IMR-90 (cell line): ENCODE data around the gene CYFIP1. TPM values are rescaled to one million over a fixed set of nuclear protein-coding genes. Genes with fewer than 3 reads are reported as not detected.
A peak's percentile ranks its signal among the peaks of the same experiment; 100 is the strongest.

Experiments used
- ATAC-seq: fragments of 200-7000 bp; cut with Tn5 transposase; 2 replicates; pipeline ENCODE4 v1.9.1; 2020; ENCODE audit warnings: low read depth, mild to moderate bottlenecking, moderate library complexity
- BruUV-seq: library from RNA; stranded (reverse); fragments of 400-500 nt; replicated peaks from 2 replicates; lab custom pipeline; 2021; lab: Mats Ljungman, UMichigan
- CTCF ChIA-PET: fragments of 300-600 bp; formaldehyde crosslinking; extraction: SDS; loops from one replicate; lab custom pipeline; 2021; ENCODE audit warnings: antibody characterized with exemption; lab: Yijun Ruan, JAX
- POLR2A ChIA-PET: fragments of 300-600 bp; sonication (Branson Sonifier 250); formaldehyde crosslinking; loops from one replicate; lab custom pipeline; 2022; ENCODE audit warnings: antibody characterized with exemption; ENCODE audit not compliant: unreplicated experiment; lab: Charles Lee
- DNase-seq: peaks from one replicate; pipeline ENCODE4 v3.0.0; 2013
- H2AFZ ChIP-seq: replicated peaks from 2 replicates; pipeline ENCODE3; 2013; ENCODE audit warnings: low read length, mild to moderate bottlenecking; ENCODE audit not compliant: poor library complexity
- H2AK5ac ChIP-seq: 2 replicates; pipeline ENCODE4 v1.6.1; 2013; ENCODE audit warnings: low read depth, low read length, inconsistent platforms
- H2AK9ac ChIP-seq: replicated peaks from 2 replicates; pipeline ENCODE3; 2013; ENCODE audit warnings: mild to moderate bottlenecking, low read depth, low read length, moderate library complexity; ENCODE audit not compliant: poor library complexity
- H2BK120ac ChIP-seq: 2 replicates; pipeline ENCODE4 v1.6.1; 2013; ENCODE audit warnings: low read depth, low read length, inconsistent platforms
- H2BK15ac ChIP-seq: 3 replicates; pipeline ENCODE4 v1.6.1; 2013; ENCODE audit warnings: low read depth, low read length, inconsistent platforms
- H2BK20ac ChIP-seq: 2 replicates; pipeline ENCODE4 v1.6.1; 2013; ENCODE audit warnings: low read depth, mild to moderate bottlenecking, inconsistent platforms, low read length, moderate library complexity
- H2BK5ac ChIP-seq: 2 replicates; pipeline ENCODE4 v1.6.1; 2013; ENCODE audit warnings: mild to moderate bottlenecking, low read depth, low read length, inconsistent platforms; ENCODE audit not compliant: poor library complexity, severe bottlenecking
- H3K14ac ChIP-seq: replicated peaks from 2 replicates; pipeline ENCODE4 v1.6.1; 2013; ENCODE audit warnings: low read depth, low read length, inconsistent platforms
- H3K18ac ChIP-seq: 2 replicates; pipeline ENCODE4 v1.6.1; 2013; ENCODE audit warnings: low read depth, low read length, control low read depth
- H3K23ac ChIP-seq: 2 replicates; pipeline ENCODE4 v1.6.1; 2013; ENCODE audit warnings: low read depth, low read length, inconsistent platforms
- H3K27ac ChIP-seq: 2 replicates; pipeline ENCODE4 v1.5.1; 2013; ENCODE audit warnings: mild to moderate bottlenecking, control low read depth, low read length; ENCODE audit not compliant: insufficient read depth
- H3K27me3 ChIP-seq: 2 replicates; pipeline ENCODE4 v1.6.1; 2013; ENCODE audit warnings: low read length; ENCODE audit not compliant: control insufficient read depth, insufficient read depth
- H3K36me3 ChIP-seq: 2 replicates; pipeline ENCODE4 v1.6.1; 2013; ENCODE audit warnings: low read length, mixed read lengths; ENCODE audit not compliant: control insufficient read depth, insufficient read depth
- H3K4ac ChIP-seq: 2 replicates; pipeline ENCODE4 v1.6.1; 2013; ENCODE audit warnings: low read depth, low read length, inconsistent platforms
- H3K4me1 ChIP-seq: 2 replicates; pipeline ENCODE4 v1.6.1; 2013; ENCODE audit warnings: low read length, mixed read lengths; ENCODE audit not compliant: control insufficient read depth, insufficient read depth
- H3K4me2 ChIP-seq: 2 replicates; pipeline ENCODE4 v1.6.1; 2013; ENCODE audit warnings: low read depth, mild to moderate bottlenecking, control low read depth, low read length, moderate library complexity
- H3K4me3 ChIP-seq: 2 replicates; pipeline ENCODE4 v1.5.1; 2013; ENCODE audit warnings: low read depth, mild to moderate bottlenecking, control low read depth, low read length, moderate library complexity; ENCODE audit not compliant: insufficient read depth
- H3K56ac ChIP-seq: 2 replicates; pipeline ENCODE4 v1.6.1; 2013; ENCODE audit warnings: low read length, inconsistent platforms; ENCODE audit not compliant: insufficient read depth; ENCODE audit errors: extremely low read depth
- H3K79me1 ChIP-seq, 2 experiments: 2 replicates each; pipeline ENCODE4 v1.6.1; 2013; ENCODE audit warnings: low read length in 2 of 2, inconsistent platforms in 1 of 2, low read depth in 1 of 2
- H3K9ac ChIP-seq: 2 replicates; pipeline ENCODE4 v1.6.1; 2013; ENCODE audit warnings: low read depth, low read length, control low read depth
- H3K9me1 ChIP-seq: 2 replicates; pipeline ENCODE4 v1.6.1; 2013; ENCODE audit warnings: low read length, inconsistent platforms; ENCODE audit not compliant: insufficient read depth
- H3K9me3 ChIP-seq: 2 replicates; pipeline ENCODE4 v1.6.1; 2013; ENCODE audit warnings: low read length; ENCODE audit not compliant: control insufficient read depth, insufficient read depth
- H4K20me1 ChIP-seq: 2 replicates; pipeline ENCODE4 v1.6.1; 2013; ENCODE audit warnings: low read length, inconsistent platforms; ENCODE audit not compliant: insufficient read depth
- H4K5ac ChIP-seq: 2 replicates; pipeline ENCODE4 v1.6.1; 2013; ENCODE audit warnings: mild to moderate bottlenecking, low read depth, low read length, control low read depth
- H4K8ac ChIP-seq, 2 experiments: 2 replicates each; pipeline ENCODE4 v1.6.1; 2013; ENCODE audit warnings: low read depth in 2 of 2, low read length in 2 of 2, control low read depth in 1 of 2, inconsistent platforms in 1 of 2
- H4K91ac ChIP-seq: 2 replicates; pipeline ENCODE4 v1.6.1; 2013; ENCODE audit warnings: low read depth, low read length, inconsistent platforms; ENCODE audit not compliant: insufficient read depth
- SMC3 ChIP-seq: fragments of 150-350 bp; IDR thresholded peaks from 2 replicates; pipeline ENCODE4 v1.6.1; 2016; ENCODE audit warnings: low read depth, mild to moderate bottlenecking, antibody characterized with exemption, low read length, moderate library complexity
- WGBS, 2 experiments: methylation state at CpG; one replicate each; pipeline versions ENCODE4 v1.1.5 to v1.1.7; 2013; ENCODE audit warnings: missing lambda C conversion rate in 2 of 2; ENCODE audit not compliant: insufficient read length in 1 of 2; ENCODE audit errors: extremely low coverage in 2 of 2; 5-methylcytosine and 5-hydroxymethylcytosine counted together
- dilution Hi-C: fragments of 300-500 bp; cut with HindIII; formaldehyde crosslinking; loops from one replicate; pipeline ENCODE4 v1.14.3; 2018; ENCODE audit warnings: low sequenced_read_pairs; ENCODE audit not compliant: unreplicated experiment
- in situ Hi-C: fragments of 300-500 bp; cut with MboI; formaldehyde crosslinking; loops from 3 replicates; pipeline ENCODE4 v1.14.3; 2019; ENCODE audit warnings: low sequenced_read_pairs, inconsistent platforms, mixed read lengths
- intact Hi-C: fragments of 100-400 bp; cut with micrococcal nuclease; formaldehyde crosslinking; loops from 2 replicates; pipeline ENCODE4 v1.10.0; 2022
- polyA plus RNA-seq, 3 experiments: library from polyadenylated mRNA; depleted of rRNA; stranded (reverse); fragments of >200 nt; gene quantifications; 2 replicates each; pipeline ENCODE4 v1.2.3, GENCODE V29; 2012; ENCODE audit warnings: low replicate concordance in 1 of 3
- total RNA-seq: library from RNA; depleted of rRNA; stranded (reverse); fragments of >200 nt; gene quantifications from 2 replicates; pipeline ENCODE4 v1.2.3, GENCODE V29; 2012

CYFIP1 gene
- total and polyA plus RNA-seq, 2 of the 4 experiments (the other 2 are of a cell fraction): 58.4 to 163 TPM

- no peaks in the 10 kb centered on the region; the same call in none of the 2 replicates for H3K36me3 ChIP-seq
- ATAC-seq (no peak), DNase-seq (no peak)
- TF ChIP-seq SMC3: no peak
- no peak overlapping the region for H2AK5ac ChIP-seq
- no peaks in the 10 kb centered on the region for H3K27me3 ChIP-seq
- H3K27ac ChIP-seq: no peak overlapping the region
- in situ Hi-C loops: no loop called here
- no peak overlapping the region for H2BK5ac ChIP-seq
- ChIA-PET CTCF (no interaction called here), POLR2A (no interaction called here)
- WGBS, 2 experiments: 100% methylated on average over 1 of the region's 16 CpGs; no CpG with 5 or more reads in 1 of the 2 experiments
- peaks cover 88% of the 10 kb centered on the region for H4K20me1 ChIP-seq
- no peak overlapping the region for H3K18ac ChIP-seq
- no peak overlapping the region for H2BK20ac ChIP-seq
- no peak overlapping the region for H3K9ac ChIP-seq
- intact Hi-C loops: no loop called here
- no peak overlapping the region for H2AFZ ChIP-seq
- no peak overlapping the region for H4K5ac ChIP-seq
- H2BK15ac ChIP-seq: no peak overlapping the region
- H4K8ac ChIP-seq: no peak overlapping the region
- H3K14ac ChIP-seq: no peak overlapping the region
- H3K4me1 ChIP-seq: peaks cover 14% of the 10 kb centered on the region
- peak overlapping the region; percentile 63 for H2AK9ac ChIP-seq
- H3K79me1 ChIP-seq: peaks cover 7 to 86% of the 10 kb centered on the region in 2 experiments
- H3K4ac ChIP-seq: no peak overlapping the region
- no peak overlapping the region for H3K4me3 ChIP-seq
- H2BK120ac ChIP-seq: no peak overlapping the region
- no TSS peak for BruUV-seq
- no peak overlapping the region for H3K23ac ChIP-seq
- H3K56ac ChIP-seq: no peak overlapping the region
- H3K9me3 ChIP-seq: no peaks in the 10 kb centered on the region
- H3K4me2 ChIP-seq: no peak overlapping the region
- H3K9me1 ChIP-seq: peaks cover 26% of the 10 kb centered on the region
- H4K91ac ChIP-seq: no peak overlapping the region
- dilution Hi-C loops: no loop called here
Observed at GRCh38 chr15:22958487-22959280, 21.5 kb downstream of the CYFIP1 start.
